HG03139 (cell line): Measurements from ENCODE around the gene CCDC158.
"Not testable (repeated sequence)": the region's sequence is repeated elsewhere in the genome, so short reads cannot be mapped to it uniquely, and the experiment has no call there.

Experiments
- ATAC-seq: cut with Tn5 transposase; IDR thresholded peaks from one replicate; pipeline ENCODE4 v1.9.1; 2021; ENCODE audit not compliant: unreplicated experiment

The CCDC158 gene

GRCh38 chr4:76312457-76312856 is 108.5 kb downstream of the CCDC158 start:
- no peak for ATAC-seq

GRCh38 chr4:76311896-76312331 is 109.0 kb downstream of the CCDC158 start:
- no peak for ATAC-seq

GRCh38 chr4:76310683-76311082 is 110.3 kb downstream of the CCDC158 start:
- ATAC-seq: no peak

GRCh38 chr4:76309939-76310550 is 110.9 kb downstream of the CCDC158 start:
- no peak for ATAC-seq

GRCh38 chr4:76308548-76308947 is 112.4 kb downstream of the CCDC158 start:
- ATAC-seq: no peak

- no peak for ATAC-seq
Measured at GRCh38 chr4:76307660-76308014, 113.3 kb downstream of the CCDC158 start.

- no peak for ATAC-seq
Measured at GRCh38 chr4:76306882-76307659, 113.9 kb downstream of the CCDC158 start.

GRCh38 chr4:76305971-76306881 is 114.7 kb downstream of the CCDC158 start, which contains the start of gene STBD1:
Gene STBD1 (plus strand): TSS chr4:76306733. CDS start chr4:76306770, 37 bp downstream.
- no peak for ATAC-seq

GRCh38 chr4:76305033-76305687 is 115.8 kb downstream of the CCDC158 start:
- no peak for ATAC-seq

- no peak for ATAC-seq
Measured at GRCh38 chr4:76302826-76303438, 118.0 kb downstream of the CCDC158 start.

- ATAC-seq: no peak
Measured at GRCh38 chr4:76301775-76302162, 119.2 kb downstream of the CCDC158 start.

- ATAC-seq: peak; percentile 97
Measured at GRCh38 chr4:76301068-76301774, 119.7 kb downstream of the CCDC158 start.

- ATAC-seq: no peak
Measured at GRCh38 chr4:76300012-76300411, 120.9 kb downstream of the CCDC158 start.

GRCh38 chr4:76298227-76298626 is 122.7 kb downstream of the CCDC158 start:
- ATAC-seq: no peak

GRCh38 chr4:76296286-76296820 is 124.6 kb downstream of the CCDC158 start:
- ATAC-seq: no peak

GRCh38 chr4:76293772-76294171 is 127.2 kb downstream of the CCDC158 start:
- no peak for ATAC-seq

- ATAC-seq: no peak
Measured at GRCh38 chr4:76292730-76293129, 128.2 kb downstream of the CCDC158 start.

GRCh38 chr4:76287811-76288210 is 133.1 kb downstream of the CCDC158 start:
- not testable (repeated sequence) for ATAC-seq

GRCh38 chr4:76283900-76284299 is 137.0 kb downstream of the CCDC158 start:
- no peak for ATAC-seq
